Stimulated activated CD8-positive, alpha-beta memory T cell treated with anti-CD3 and anti-CD28 coated beads, Interleukin-7, amount 100 ng/mL, for 1 hour (primary cell): ENCODE measurements around the gene DYNLT5.
A peak's percentile ranks its signal among the peaks of the same experiment; 100 is the strongest.
"Not testable (repeated sequence)": the region's sequence is repeated elsewhere in the genome, so short reads cannot be mapped to it uniquely, and the experiment has no call there.

Source experiments
- DNase-seq, 2 donors: peaks; one replicate each; pipeline ENCODE4 v3.0.0-alpha.2; 2020; ENCODE audit warnings: low read depth in 2 of 2

Gene DYNLT5

GRCh38 chr1:66750577-66750976 lies 1.7 kb upstream of the DYNLT5 start:
- DNase-seq = no peak

- no peak for DNase-seq
Observed at GRCh38 chr1:66751160-66751559, 1.1 kb upstream of the DYNLT5 start.

GRCh38 chr1:66752671-66753371 lies 562 bp downstream of the DYNLT5 start:
- no peak for DNase-seq

- DNase-seq = no peak
Observed at GRCh38 chr1:66757722-66758240, 5.5 kb downstream of the DYNLT5 start.

GRCh38 chr1:66758241-66758755 lies 6.0 kb downstream of the DYNLT5 start:
- DNase-seq = no peak

GRCh38 chr1:66760506-66760905 lies 8.2 kb downstream of the DYNLT5 start:
- DNase-seq = no peak

- no peak for DNase-seq
Observed at GRCh38 chr1:66761221-66761620, 9.0 kb downstream of the DYNLT5 start.

- DNase-seq = peak in 1 of 2 donors; percentile 23
Observed at GRCh38 chr1:66764994-66765578, 12.8 kb downstream of the DYNLT5 start.

GRCh38 chr1:66767626-66768025 lies 15.4 kb downstream of the DYNLT5 start:
- no peak for DNase-seq

GRCh38 chr1:66768965-66769364 lies 16.7 kb downstream of the DYNLT5 start:
- no peak for DNase-seq

- no peak for DNase-seq
Observed at GRCh38 chr1:66769512-66770229, 17.4 kb downstream of the DYNLT5 start.

- no peak for DNase-seq
Observed at GRCh38 chr1:66770240-66770639, 18.0 kb downstream of the DYNLT5 start.

GRCh38 chr1:66770694-66771093 lies 18.4 kb downstream of the DYNLT5 start:
- no peak for DNase-seq

- no peak for DNase-seq
Observed at GRCh38 chr1:66773227-66773626, 21.0 kb downstream of the DYNLT5 start.

GRCh38 chr1:66774438-66774837 lies 22.2 kb downstream of the DYNLT5 start:
- DNase-seq = no peak

GRCh38 chr1:66775646-66776045 lies 23.4 kb downstream of the DYNLT5 start:
- no peak for DNase-seq

- no peak for DNase-seq
Observed at GRCh38 chr1:66777831-66778230, 25.6 kb downstream of the DYNLT5 start.

- no peak for DNase-seq
Observed at GRCh38 chr1:66778266-66778665, 26.0 kb downstream of the DYNLT5 start.

- no peak for DNase-seq
Observed at GRCh38 chr1:66778969-66779368, 26.7 kb downstream of the DYNLT5 start.

GRCh38 chr1:66779475-66780078 lies 27.3 kb downstream of the DYNLT5 start:
- no peak for DNase-seq

- not testable (repeated sequence) for DNase-seq
Observed at GRCh38 chr1:66785800-66786199, 33.5 kb downstream of the DYNLT5 start.

- no peak for DNase-seq
Observed at GRCh38 chr1:66787641-66788040, 35.4 kb downstream of the DYNLT5 start.
